Osteoblast (primary cell): ENCODE results near the gene STAT1. TPM values are rescaled to one million over a fixed set of nuclear protein-coding genes. Genes with fewer than 3 reads are reported as not detected.
A peak's percentile ranks its signal among the peaks of the same experiment; 100 is the strongest.

ENCODE experiments used
- DNase-seq: peaks from one replicate; pipeline ENCODE4 v3.0.0; 2011; ENCODE audit warnings: low spot score, mixed read lengths; ENCODE audit not compliant: insufficient read length; ENCODE audit errors: missing footprints
- H2AFZ ChIP-seq: 2 replicates; pipeline ENCODE4 v1.6.0; 2011; ENCODE audit warnings: mild to moderate bottlenecking, low read length
- H3K27ac ChIP-seq: 2 replicates; pipeline ENCODE4 v1.5.1; 2011; ENCODE audit warnings: mild to moderate bottlenecking, low read depth, low read length, moderate library complexity
- H3K27me3 ChIP-seq: 2 replicates; pipeline ENCODE4 v1.6.0; 2012; ENCODE audit warnings: mild to moderate bottlenecking, control low read depth, inconsistent platforms, low read length, moderate library complexity; ENCODE audit not compliant: insufficient read depth
- H3K36me3 ChIP-seq: 2 replicates; pipeline ENCODE4 v1.5.1; 2011; ENCODE audit warnings: mild to moderate bottlenecking, low read length, control low read depth, moderate library complexity; ENCODE audit not compliant: insufficient read depth
- H3K4me1 ChIP-seq: 2 replicates; pipeline ENCODE4 v1.5.1; 2011; ENCODE audit warnings: mild to moderate bottlenecking, low read length, control low read depth, moderate library complexity; ENCODE audit not compliant: insufficient read depth
- H3K4me2 ChIP-seq: 2 replicates; pipeline ENCODE4 v1.6.0; 2011; ENCODE audit warnings: mild to moderate bottlenecking, low read length; ENCODE audit not compliant: insufficient read depth
- H3K4me3 ChIP-seq: fragments of 200-600 bp; sonication (generic); 3 replicates; pipeline ENCODE4 v1.5.1; 2012; ENCODE audit warnings: mild to moderate bottlenecking, low read length, inconsistent platforms; ENCODE audit not compliant: insufficient read depth
- H3K79me2 ChIP-seq: 2 replicates; pipeline ENCODE4 v1.6.0; 2012; ENCODE audit warnings: mild to moderate bottlenecking, low read length, control low read depth, inconsistent platforms; ENCODE audit not compliant: insufficient read depth
- H3K9me3 ChIP-seq: 2 replicates; pipeline ENCODE4 v1.5.1; 2011; ENCODE audit warnings: low read depth, low read length, control low read depth
- H4K20me1 ChIP-seq: 2 replicates; pipeline ENCODE4 v1.6.0; 2012; ENCODE audit warnings: mild to moderate bottlenecking, low read length, control low read depth; ENCODE audit not compliant: insufficient read depth
- total RNA-seq: library from RNA; depleted of rRNA; stranded (reverse); fragments of >200 nt; gene quantifications from 2 replicates; pipeline ENCODE4 v1.2.3, GENCODE V29; 2012
- TF ChIP-seq, protein P1 (sequence below): IDR thresholded peaks from 2 replicates; pipeline ENCODE4 v1.5.1; 2011; ENCODE audit warnings: mild to moderate bottlenecking, low read depth, low read length, moderate library complexity; ENCODE audit errors: extremely low read depth

The STAT1 gene
- total RNA-seq, 1 donor, result 530 TPM

DNA sequence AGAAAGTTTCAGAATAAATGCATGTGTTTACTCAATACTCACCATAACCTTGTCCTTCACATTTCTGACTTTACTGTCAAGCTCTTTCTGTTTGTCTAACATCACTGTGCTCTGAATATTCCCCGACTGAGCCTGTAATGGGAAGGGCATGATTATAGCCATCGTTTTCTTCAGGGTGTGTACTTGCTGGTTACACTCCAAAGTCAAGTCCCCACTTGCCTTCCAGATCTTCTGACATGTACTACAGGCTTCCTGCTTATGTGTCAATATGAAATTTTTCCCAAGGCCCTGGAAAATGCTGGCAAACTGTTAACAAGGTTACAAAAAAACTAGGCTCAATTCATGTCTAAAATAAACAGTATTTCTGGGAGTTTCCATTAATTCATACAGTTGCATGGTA is 12.9 kb downstream of the STAT1 start:
- no peak overlapping the region for H3K4me2 ChIP-seq
- H3K9me3 ChIP-seq, result no peaks in the 10 kb centered on the region
- no peak overlapping the region for H3K4me3 ChIP-seq
- H3K27ac ChIP-seq, result no peak overlapping the region
- TF ChIP-seq, protein P1, sequence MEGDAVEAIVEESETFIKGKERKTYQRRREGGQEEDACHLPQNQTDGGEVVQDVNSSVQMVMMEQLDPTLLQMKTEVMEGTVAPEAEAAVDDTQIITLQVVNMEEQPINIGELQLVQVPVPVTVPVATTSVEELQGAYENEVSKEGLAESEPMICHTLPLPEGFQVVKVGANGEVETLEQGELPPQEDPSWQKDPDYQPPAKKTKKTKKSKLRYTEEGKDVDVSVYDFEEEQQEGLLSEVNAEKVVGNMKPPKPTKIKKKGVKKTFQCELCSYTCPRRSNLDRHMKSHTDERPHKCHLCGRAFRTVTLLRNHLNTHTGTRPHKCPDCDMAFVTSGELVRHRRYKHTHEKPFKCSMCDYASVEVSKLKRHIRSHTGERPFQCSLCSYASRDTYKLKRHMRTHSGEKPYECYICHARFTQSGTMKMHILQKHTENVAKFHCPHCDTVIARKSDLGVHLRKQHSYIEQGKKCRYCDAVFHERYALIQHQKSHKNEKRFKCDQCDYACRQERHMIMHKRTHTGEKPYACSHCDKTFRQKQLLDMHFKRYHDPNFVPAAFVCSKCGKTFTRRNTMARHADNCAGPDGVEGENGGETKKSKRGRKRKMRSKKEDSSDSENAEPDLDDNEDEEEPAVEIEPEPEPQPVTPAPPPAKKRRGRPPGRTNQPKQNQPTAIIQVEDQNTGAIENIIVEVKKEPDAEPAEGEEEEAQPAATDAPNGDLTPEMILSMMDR, result no peak
- peaks cover 11% of the 10 kb centered on the region for H4K20me1 ChIP-seq
- DNase-seq, result no peak
- H3K79me2 ChIP-seq, result peaks cover 17% of the 10 kb centered on the region
- H3K27me3 ChIP-seq, result no peaks in the 10 kb centered on the region
- H3K4me1 ChIP-seq, result peaks cover 6% of the 10 kb centered on the region
- H2AFZ ChIP-seq, result no peak overlapping the region
- H3K36me3 ChIP-seq, result peaks cover 100% of the 10 kb centered on the region

DNA sequence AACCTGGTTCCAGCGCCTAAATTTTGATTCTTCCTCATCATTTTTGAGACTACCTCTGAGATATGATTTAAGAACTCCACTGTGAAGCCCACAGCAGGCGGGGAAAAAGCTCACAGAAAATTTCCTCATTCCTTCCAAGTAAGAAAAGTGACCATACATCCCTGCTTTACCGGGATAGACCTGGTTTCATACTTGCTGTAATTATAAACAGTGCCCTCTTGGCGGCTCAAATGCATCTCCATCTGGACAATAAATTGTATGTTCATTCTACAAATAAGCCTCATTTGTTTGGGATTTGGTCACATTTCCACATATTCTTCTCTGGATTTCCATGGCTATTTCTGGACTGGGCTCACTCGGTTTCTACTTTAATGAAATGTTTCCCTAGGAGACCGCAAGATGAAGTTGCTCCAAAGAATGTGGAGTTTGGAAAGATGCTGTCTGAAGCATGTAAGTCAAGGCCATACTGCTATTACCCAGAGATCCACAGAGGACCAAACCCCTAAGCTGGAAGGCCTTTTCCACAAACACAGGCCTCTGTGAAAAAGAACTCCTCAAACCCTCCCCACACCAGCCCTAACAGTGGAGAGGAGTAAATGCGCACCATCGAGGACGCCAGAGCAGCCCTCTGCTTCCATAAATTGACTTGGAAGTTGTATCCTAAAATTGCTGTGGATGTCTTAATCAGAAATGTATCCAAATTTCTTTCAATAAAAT is 13.9 kb downstream of the STAT1 start:
- Histone ChIP-seq H3K9me3 (no peaks in the 10 kb centered on the region), H3K4me3 (no peak overlapping the region), H3K4me2 (no peak overlapping the region), H3K79me2 (peaks cover 11% of the 10 kb centered on the region), H2AFZ (no peak overlapping the region), H3K27ac (peak overlapping the region; percentile 10), H3K36me3 (peaks cover 100% of the 10 kb centered on the region), H4K20me1 (peaks cover 11% of the 10 kb centered on the region), H3K27me3 (no peaks in the 10 kb centered on the region), H3K4me1 (peaks cover 6% of the 10 kb centered on the region)
- no peak for DNase-seq
- TF ChIP-seq, protein P1, result peak; percentile 9

DNA sequence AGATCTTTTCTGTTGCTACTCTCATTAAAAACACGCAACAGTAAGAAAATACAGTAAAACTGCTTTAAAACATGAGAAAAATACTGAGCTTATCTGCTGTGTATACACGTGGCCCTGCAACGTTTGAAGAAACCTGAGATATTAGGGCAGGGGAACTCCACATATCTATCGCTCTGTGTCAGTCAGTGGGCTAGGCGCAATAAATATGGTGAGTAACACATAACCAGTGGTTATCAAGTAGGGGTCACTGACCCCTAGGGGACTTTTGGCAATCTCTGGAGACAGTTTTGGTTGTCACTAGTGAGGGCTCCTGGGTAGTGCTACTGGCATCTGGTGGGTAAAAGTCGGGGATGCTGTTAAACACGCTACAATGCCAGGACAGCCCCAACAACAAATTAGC is 14.9 kb downstream of the STAT1 start:
- H3K4me3 ChIP-seq, result no peak overlapping the region
- peaks cover 6% of the 10 kb centered on the region for H3K4me1 ChIP-seq
- no peak overlapping the region for H3K27ac ChIP-seq
- no peaks in the 10 kb centered on the region for H3K27me3 ChIP-seq
- H4K20me1 ChIP-seq, result peaks cover 10% of the 10 kb centered on the region
- no peak for DNase-seq
- peaks cover 96% of the 10 kb centered on the region for H3K36me3 ChIP-seq
- no peak overlapping the region for H2AFZ ChIP-seq
- H3K79me2 ChIP-seq, result peaks cover 10% of the 10 kb centered on the region
- no peaks in the 10 kb centered on the region for H3K9me3 ChIP-seq
- TF ChIP-seq, protein P1, result no peak
- no peak overlapping the region for H3K4me2 ChIP-seq

DNA sequence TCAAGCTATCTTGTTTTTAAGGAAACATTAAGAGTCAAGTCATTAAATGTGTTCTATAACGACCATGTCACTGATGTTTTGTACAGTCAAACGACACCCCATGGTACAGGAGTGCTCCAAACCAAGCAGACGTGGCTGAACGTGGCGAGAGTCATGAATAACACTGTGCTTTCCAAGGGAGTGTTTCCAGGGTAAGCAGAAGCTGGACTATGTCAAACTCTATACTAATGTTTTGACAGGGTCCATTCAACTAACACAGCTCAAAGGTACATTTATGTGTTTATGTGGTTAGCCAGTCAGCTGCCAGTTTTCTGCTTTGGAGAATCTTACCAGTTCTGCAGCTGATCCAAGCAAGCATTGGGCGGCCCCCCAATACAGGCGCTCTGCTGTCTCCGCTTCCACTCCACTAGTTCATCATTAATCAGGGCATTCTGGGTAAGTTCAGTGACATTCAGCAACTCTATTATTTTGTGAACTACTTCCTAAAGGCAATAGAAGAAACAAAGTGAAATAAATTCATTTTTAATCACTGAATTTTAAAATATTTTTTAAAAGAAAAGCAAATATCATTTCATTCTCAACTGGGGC is 16.4 kb downstream of the STAT1 start:
- Histone ChIP-seq H3K27me3 (no peaks in the 10 kb centered on the region), H3K36me3 (peaks cover 96% of the 10 kb centered on the region), H3K9me3 (no peaks in the 10 kb centered on the region), H3K4me3 (no peak overlapping the region), H3K4me1 (peaks cover 6% of the 10 kb centered on the region), H3K27ac (no peak overlapping the region), H3K79me2 (peaks cover 13% of the 10 kb centered on the region), H2AFZ (no peak overlapping the region), H4K20me1 (peaks cover 10% of the 10 kb centered on the region), H3K4me2 (no peak overlapping the region)
- DNase-seq, result no peak
- TF ChIP-seq, protein P1, result no peak
